DMS153 (cell line): ENCODE results near the gene CACHD1.

Experiments
- DNase-seq: peaks from one replicate; lab custom pipeline; 2025; lab: John Stamatoyannopoulos, UW

The CACHD1 gene

DNA sequence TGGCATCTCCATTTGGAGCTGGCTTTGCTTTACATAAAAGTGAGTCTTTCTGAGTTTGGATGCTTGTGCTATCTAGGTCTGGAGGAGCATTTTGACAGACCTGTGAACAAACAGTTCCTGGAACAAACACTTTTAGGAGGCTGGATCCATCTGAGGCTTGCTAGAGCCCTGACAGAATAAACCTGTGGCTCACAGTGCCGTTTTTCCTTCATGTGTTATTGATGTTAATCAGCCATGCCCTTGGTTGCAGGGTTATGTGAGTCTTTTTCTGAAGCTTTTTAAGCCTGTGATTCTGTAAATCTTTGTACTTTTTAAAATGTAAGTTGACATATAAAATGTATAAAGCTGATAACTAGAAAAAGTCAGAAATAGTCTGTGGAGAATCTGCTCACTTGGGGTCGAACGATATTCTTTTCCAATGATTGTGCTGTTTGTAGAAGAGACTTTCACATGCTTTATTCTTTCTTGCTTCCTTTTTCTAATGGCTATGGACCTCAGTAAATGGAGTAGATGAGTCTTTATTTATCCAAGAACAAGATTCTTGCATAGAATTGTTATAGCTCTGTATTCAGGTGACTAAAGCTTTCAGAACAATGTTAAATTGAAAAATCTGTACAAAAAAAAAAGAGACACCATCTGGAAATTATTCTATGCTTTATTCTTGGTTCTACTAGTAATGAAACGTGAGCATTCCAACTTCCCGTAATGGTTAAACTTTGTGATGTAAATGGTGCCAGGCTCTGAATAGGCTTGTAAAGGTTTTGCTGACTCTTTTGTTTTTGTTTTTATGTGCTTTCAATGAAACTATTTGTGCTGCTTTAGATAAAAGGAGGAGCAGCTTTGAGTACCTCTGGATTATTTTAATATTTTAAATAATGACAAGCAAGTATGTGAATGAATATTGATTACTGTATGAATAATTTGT is 53.7 kb downstream of the CACHD1 start:
- no peak for DNase-seq

DNA sequence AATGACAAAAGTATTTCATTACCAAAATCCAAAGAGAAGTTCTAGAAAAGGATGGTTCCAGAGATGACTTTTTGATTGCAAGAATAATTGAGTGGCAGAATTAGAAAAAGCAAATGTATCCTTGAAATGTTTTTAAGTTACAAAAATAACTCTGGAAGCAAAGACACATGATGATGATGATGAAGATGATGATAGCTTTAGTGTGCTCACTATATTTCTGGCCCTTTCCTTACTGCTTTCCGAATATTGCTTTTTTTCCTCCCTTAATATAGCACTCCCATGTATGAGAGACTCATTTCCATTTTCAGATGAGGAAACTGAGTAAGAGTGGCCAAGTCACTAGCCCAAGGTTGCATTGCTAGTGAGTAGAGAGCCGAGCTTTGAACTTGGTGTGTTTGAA is 54.7 kb downstream of the CACHD1 start:
- DNase-seq = no peak

DNA sequence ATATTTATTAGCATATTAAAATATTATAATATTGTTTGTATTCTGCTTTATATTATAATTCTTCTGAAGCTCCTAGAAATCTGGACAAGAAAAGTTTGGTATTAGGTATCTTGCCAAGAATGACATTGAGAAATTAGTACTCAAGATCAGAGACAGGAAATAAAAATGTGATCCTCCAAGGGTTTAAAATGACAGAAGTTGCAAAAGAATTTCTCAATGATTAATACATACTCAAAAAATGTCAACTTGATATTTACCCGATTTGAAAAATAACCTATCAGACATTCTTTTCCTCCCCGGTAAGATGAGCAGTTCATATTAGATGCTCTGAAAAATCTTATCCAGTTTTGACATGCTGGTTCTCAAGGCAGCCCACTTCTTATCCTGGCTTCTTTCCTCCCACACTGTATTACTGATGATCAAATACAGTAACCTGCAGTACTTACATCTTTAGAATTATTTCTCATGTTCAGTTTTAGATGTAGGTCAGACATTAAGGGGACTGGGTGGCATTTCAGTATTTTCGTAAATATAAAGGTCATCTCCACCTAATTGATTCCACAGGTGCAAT is 55.3 kb downstream of the CACHD1 start:
- no peak for DNase-seq

DNA sequence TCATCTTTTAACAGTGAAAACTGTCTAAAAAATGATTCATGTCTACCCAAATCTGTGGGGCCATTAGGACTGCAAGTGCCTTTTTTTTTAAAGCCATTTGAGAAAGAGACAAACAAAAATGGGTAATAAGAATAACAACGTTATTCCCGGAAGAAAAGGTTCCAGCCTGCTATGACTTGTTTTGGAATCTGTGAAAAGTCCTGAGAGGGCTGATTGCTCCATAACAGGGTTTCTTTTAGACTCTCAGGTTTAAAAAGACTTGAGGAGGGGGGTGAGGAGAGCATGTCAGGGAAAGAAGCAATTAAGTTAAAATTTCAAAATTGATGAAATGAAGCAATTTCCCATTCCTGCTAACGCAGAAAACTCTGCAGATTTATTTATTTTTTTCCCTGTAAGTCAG is 56.4 kb downstream of the CACHD1 start:
- DNase-seq = no peak

DNA sequence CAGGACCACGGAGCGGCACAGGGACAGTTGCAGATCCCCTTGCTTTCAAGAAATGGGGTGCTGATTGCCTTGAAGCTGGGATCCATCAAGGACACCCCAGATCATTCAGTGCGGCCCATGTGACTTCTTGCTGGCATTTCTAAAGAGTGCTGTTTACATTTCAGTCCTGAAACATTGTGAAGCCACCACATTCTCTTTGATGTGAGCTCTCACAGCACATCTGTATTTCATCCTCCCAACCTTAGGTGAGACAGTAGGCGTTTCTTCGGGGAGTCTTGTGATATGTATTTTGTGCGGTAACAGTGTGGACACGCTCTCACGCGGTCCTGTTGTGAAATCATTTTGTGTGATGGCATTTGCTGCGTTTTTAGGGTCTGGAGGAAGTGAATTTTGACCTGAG is 57.2 kb downstream of the CACHD1 start:
- DNase-seq = no peak

DNA sequence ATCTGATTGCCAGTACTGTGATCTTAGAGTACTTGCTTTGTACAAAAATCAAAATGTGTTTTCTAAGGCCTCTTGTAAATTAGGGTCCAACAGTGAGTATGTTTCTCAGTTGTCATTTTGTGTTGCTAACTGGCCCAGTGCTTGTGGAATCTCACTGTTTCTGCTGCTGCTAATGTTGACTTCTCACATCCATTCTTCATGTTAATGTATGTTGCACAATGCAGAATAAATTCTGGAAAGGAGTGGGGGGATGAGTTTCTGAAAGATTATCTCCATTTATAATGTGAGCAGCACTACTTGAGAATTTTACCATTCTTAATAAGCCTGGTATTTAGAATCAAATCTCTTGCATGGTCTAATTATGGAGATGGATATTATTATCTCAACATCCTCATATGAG is 57.9 kb downstream of the CACHD1 start:
- no peak for DNase-seq

DNA sequence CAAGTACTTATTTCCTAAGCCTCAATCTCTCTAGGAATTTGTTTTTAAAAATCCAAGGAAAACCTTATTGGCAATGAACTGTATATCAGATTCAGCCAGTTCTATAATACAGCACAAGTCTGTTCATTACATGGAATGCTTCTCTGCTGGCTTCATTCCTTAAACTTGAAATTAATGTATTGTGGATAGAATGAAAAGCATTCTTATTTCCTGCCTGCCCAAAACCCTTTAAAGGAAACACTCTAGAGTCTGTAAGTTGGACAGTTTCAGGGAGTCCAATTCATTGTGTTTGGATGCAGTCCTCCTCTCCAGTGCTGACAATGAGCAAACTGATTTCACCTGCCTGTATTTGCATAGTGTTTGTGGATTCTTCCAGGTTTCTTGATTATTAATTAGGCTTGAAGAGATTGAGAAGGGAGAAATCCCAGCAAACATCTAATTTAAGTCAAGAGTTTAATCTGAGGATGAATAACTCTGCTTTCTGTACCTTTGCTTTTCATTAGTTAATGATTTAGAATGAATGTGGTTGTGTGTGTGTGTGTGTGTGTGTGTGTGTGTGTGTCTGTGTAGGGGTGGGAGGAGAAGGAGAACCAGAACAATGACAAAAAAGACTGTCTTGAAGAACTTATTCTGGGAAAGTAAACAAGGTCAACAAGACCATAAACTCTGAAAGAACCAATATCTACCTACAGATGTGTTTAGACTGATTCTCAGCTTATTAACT is 61.2 kb downstream of the CACHD1 start:
- DNase-seq = no peak

DNA sequence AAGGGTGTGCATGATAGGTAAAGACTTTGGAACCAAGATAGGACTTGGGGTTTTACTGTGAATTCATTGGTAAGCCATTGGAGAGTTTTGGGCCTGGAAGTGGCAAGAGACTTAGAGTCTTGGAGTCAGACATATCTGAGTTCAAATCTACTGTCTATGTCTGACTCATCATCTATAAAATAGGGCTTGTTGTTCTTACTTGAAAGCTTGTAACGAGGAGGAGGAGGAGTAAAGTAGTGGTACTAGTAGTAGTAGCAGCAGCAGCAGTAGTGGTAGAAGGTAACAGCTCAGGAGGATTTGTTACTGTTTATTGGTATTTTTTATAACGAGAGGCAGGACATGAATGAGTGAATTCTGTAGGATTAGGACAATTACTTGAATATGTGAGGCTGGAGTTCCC is 62.7 kb downstream of the CACHD1 start:
- no peak for DNase-seq

DNA sequence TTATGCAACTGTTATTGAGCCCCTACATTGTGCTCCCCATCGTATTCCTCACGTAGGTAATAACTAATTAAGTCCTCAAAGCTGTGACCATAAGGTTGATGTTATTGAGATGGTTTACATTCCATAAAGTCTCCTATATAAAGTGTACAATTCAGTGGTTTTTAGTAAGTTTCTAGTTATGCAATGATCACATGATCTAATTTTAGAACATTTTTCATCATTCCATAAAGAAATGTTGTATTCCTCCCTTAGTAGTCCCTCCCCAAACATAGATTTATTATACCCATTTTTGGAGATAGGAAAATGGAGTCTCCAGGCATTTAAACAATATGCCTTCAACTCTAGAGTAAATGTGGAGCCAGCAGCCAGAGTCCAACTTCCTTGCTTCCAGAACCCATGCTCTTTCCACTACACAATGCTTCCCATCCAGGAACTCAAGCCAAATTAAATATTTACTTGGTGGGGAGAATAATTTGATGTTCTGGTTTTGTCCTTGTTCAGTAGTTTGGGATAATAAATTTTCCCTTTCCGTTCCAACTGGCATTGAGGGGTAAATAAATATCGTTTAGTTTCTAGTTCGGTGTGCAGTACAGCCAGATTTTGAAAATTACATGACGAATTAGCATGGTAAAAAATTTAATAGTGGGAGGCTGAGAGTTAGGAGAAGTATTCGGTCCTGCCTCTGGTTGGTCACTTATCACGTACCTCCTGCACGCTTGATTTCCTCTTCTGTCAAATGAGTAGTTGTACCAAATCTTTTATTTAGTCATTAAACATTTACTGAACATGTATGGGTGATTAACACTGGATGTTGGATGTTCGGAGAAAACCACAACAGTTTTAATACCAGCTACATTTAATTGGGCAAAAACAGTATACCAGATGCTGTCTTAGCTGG is 66.3 kb downstream of the CACHD1 start:
- DNase-seq = peak; percentile 87

DNA sequence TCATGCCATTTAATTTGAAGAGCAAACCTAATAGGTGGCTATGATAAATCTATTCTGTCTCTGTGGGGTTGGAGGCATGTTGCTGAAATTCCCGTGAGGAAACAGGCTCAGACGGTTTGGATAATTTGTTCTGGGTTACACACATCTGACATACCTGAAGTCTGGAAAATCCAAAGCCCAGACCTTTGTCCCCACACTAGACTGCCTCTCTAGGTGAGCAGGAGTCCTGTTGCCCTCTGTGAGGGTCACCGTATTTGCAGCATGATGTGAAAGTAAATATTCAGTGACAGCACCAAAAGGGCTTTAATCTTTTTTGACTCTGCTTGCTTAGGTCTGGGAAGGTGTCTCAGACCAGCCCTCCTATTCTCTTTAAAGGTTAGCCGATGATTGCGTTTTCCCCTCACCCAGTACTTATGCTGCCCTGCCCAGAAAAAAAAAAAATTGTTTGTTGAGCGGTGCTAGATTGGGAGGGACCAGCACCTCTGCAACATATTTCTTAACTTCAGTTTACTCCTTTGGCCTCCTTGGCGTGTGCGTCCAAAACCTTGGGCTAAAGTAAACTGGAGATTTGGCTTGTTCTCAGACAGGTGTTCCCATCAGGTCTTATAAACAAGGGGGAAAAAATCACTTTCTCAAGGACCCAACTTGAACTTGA is 67.0 kb downstream of the CACHD1 start:
- no peak for DNase-seq

DNA sequence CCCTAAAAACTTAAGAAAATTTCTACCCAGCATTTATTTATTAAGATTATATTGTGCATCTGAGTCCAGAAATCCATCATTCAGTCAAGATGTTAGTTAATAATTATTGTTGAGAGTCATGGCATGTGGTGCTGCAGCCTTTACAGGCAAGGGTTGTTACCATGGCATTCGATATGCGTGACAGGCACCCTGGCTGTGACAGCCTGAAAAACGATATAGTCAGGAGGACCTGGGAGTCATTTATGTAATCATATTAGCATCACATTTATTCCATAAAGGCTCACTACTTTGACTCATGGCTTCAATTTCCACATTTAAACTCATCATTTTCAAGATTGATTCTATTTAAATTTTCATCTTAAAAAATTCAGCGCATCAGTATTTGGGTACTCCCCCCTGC is 68.0 kb downstream of the CACHD1 start:
- no peak for DNase-seq

DNA sequence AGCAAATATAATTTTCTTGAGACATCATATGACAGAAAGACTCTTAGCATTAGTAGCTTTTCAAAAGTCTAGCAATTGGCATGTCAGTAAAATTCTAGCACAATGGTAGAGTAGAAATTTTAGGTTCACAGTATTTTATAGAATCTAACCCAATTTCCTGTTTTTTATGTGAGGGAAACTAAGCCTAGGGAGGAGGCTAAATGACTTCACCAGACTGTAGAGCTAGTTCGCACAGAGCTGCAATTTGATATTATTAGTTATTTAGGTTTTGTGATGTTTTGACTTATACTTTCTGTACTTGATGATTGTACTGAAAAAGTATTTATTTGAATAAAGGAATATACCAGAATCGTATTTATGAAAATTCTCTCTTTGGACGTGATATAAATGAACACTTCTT is 68.5 kb downstream of the CACHD1 start:
- no peak for DNase-seq

DNA sequence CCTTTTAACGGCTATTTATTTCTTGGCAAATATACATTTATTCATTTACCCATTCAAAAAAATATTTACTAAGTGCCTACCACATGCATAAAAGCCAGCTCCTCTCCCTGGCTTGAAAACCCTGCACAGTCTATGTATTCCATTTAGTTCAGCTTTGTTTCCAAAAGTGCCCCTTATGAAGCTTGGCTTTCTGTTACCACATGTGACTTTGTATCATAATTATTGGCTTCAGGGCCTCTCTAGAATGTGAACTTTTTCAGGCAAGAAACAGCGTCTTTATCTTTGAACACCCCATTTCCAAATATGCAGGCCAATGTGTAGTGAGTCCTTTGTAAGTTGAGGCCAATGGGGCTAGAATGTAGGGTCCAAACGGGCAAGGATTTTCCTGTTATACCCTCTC is 69.4 kb downstream of the CACHD1 start:
- no peak for DNase-seq

DNA sequence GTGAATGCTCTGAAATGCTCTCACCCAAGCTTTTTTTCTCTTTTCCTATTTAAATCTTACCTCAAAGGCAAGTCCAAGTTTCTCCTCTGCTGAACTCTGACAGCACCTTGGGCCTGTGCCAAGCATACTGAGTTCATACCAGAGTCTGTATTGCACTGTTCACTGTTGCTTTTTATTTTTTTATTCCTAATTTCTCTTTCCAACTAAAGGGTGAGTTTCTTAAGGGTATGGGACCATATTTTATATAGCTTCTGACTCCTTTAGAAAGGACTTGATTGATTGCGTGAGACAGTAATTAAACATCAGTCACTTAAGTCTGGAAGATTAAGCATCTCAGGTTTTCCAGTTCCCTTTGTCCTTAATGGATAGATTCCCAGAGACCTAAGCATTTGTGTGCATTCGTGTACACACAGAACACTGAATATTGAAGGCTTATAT is 69.9 kb downstream of the CACHD1 start:
- no peak for DNase-seq

DNA sequence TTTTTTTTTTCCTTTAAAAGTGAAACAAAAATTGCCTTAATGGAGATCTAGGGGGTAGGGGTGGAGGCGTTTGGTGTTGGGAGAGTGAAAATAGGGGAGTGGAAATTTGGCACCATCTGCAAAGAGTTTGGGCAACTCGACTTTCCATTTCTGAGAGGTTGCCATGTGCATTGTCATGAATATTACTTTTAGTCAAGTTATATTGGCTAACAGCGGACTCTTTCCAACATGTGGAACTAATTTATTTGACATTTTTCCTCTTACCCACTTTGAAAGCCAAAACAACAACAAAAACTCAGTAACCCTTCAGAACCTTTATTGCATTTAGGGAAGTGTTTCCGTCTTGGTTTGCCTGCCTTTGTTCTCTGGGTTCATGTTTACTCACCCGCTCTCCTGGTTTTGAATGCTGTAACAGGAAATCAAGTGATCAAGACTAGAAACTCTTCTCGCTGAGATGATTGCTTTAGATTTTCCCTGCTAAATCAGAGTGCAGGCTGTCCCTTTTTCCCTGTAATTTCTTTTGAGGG is 70.4 kb downstream of the CACHD1 start:
- peak; percentile 70 for DNase-seq

DNA sequence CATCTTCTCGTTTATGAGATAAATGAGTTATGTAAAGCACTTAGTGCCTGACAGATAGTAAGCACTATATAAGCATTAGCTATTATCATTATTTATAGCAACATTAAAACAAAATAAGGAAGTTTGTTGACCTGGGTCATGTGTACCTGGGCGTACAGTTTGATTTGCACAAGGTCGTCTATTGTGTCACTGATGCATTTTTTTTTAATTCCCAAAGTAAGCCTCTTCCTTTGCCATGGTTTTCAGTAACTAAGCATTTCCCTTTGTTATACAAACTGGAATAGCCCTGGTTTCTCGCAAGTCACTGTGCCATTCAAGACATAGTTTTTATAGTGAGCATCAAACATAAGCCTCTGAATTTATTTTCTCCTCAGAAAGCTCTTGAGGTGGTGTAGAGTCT is 72.2 kb downstream of the CACHD1 start:
- no peak for DNase-seq

DNA sequence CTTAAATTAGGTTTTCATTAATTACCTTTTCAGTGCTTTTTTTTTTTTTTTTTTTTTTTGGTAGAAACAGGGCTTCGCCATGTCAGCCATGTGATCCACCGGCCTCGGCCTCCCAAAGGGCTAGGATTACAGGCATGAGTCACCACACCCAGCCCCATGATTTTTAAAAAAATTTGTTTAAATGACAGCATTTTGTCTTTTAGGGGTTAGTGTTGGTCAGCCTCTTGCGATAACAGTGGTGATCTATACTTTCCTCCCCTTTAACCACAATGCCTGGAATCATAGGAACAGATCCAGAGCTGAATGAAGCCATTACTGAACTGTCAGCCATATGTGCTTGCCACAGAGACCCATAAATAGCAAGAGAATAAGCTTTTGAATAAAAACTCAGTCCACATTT is 73.9 kb downstream of the CACHD1 start:
- no peak for DNase-seq

DNA sequence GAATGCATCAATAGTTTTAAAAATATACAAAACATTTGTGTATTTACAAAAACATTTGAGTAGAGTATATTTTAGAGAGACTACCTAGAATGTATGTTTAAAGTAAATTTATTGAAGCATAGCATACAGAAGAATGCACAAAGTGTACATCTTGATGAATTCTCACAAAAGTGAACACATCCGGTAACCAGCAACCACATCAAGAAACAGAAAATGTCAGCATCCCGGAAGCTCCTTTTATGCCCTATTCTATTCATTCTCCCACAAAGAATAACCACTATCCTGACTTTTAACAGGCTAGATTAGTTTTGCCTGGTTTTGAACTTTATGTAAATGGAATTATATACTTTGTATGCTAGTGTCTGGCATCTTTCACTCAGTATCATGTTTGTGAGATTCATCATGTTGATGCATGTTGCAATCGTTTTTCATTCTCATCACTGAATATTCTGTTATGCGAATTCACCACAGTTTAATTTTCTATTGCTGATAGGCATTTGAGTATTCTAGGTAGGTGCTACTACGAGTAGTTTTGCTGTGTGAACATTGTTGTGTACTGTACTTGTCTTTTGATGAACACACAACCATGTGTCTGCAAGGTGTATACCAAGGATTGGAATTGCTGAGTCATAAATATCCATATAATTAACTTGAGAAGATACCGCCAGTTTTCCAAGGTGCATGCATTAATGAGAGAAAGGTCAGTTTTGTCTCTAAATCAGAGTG is 75.4 kb downstream of the CACHD1 start:
- DNase-seq = no peak

DNA sequence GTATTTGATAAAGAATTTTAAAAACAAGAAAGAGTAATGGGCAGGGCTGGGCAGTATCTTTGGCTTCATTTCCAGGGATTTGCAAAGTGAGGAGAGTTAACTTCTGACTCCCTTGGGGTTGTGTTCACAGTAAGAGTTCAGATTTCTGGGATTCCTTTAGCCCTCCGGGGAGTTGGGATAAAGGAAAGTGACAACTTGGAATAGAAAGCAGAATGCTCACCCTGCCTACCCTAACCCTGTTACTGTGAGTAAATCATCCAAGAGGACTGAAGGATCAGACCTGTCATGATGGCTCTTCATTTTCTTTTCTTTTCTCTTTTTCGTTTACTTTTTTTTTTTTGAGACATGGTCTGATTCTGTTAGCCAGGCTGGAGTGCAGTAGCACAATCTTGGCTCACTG is 76.1 kb downstream of the CACHD1 start:
- no peak for DNase-seq

DNA sequence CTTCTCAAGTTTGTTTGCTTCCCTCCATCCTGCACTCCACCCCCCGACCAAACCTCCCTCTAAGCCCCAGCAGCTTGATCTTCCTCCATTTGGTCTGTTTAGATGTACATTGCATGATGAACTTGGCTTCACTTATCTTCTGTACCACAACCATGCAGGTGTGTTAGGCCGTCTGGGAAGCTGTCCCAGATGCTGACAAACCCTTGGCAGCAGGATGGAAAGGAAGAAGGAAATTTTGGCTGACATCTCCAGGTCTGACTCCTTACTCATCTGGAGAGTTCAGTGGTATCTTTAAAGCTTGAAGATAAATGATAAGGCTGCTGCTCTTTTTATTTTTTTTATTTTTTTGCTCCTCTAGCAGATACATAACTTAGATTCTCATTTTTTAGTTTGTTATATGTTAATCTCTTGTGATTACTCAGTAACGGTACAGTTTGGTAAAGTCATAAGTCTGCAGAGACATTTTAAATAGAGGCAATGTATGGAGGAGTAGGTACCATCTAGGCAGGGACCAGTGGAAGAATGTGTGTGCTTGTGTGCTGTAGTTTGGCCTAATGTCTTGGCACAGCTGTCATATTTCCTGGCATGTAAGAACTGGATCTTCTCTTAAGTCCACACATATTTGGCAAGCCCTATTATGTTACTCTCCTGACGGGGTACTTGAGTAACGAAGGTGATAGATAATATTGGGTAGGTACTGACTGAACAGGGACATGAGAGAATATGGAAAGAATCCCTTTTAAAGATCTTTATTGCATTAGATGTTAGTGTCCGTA is 79.7 kb downstream of the CACHD1 start:
- DNase-seq = peak; percentile 12
